GM12865 (cell line): ENCODE results near the gene BMAL2.

Experiments used
- DNase-seq: peaks from one replicate; pipeline ENCODE4 v3.0.0; 2010; ENCODE audit warnings: low read depth
- H3K4me3 ChIP-seq: 2 replicates; pipeline ENCODE4 v1.5.1; 2011; ENCODE audit warnings: mild to moderate bottlenecking, low read depth, low read length, control low read depth
- CTCF ChIP-seq: IDR thresholded peaks from 2 replicates; pipeline ENCODE4 v1.5.1; 2011; ENCODE audit warnings: low read length, control low read depth, low read depth, inconsistent platforms; ENCODE audit not compliant: insufficient read depth; ENCODE audit errors: missing control alignments

BMAL2 gene

DNA sequence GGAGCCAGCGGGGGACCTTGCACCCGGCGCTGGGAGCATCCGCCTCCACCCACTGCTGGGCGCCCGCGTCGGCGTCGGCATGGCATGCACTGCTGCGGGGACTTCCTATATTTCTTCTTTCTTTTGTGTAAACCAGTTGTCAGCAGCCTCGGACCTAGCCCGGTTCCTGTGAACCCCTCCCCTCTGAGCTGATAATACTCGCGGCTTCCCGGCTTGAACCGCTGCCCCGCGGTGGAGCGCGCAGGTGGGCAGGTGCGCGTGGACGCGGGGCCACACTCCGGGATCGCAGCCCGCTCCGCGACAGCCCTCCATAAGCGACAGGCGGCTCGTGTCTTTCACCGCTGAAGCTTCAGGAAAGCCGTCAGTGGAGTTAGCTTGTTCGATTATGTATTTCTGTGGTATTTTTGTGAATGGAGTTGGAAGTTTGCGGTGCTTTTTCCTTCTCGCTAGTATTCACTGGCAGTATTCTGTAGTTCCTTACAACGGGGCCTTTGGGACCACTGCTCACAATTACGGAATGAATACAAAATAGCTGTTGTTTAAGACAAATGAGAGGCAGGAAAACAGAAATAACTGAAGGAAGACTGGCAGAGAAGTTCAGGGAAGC is 870 bp downstream of the BMAL2 start:
- peak; percentile 68 for DNase-seq
- TF ChIP-seq CTCF = no peak
- peak overlapping the region; percentile 83 for H3K4me3 ChIP-seq

- DNase-seq = peak; percentile 52
- H3K4me3 ChIP-seq = peak overlapping the region; percentile 83
- TF ChIP-seq CTCF = no peak
Observed at GRCh38 chr12:27334042-27334720, 1.5 kb downstream of the BMAL2 start.

DNA sequence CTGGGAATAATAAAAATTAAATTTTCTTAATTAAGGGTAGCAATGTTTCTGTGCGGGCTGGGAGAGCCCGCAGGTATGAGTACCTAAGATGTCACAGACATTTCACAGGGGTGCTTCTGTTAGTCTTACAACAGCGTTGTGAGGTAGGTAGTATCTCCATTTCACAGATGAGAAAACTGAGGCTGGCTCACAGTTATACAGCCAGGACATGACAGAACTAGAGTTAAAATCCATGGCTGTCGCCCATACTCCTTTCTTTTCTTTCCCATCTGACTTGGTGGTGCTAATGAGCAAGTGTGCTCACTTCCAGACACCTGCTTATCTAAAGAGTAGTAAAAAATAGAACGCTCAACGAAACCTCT is 2.1 kb downstream of the BMAL2 start:
- TF ChIP-seq CTCF = no peak
- peak overlapping the region; percentile 83 for H3K4me3 ChIP-seq
- DNase-seq = no peak

DNA sequence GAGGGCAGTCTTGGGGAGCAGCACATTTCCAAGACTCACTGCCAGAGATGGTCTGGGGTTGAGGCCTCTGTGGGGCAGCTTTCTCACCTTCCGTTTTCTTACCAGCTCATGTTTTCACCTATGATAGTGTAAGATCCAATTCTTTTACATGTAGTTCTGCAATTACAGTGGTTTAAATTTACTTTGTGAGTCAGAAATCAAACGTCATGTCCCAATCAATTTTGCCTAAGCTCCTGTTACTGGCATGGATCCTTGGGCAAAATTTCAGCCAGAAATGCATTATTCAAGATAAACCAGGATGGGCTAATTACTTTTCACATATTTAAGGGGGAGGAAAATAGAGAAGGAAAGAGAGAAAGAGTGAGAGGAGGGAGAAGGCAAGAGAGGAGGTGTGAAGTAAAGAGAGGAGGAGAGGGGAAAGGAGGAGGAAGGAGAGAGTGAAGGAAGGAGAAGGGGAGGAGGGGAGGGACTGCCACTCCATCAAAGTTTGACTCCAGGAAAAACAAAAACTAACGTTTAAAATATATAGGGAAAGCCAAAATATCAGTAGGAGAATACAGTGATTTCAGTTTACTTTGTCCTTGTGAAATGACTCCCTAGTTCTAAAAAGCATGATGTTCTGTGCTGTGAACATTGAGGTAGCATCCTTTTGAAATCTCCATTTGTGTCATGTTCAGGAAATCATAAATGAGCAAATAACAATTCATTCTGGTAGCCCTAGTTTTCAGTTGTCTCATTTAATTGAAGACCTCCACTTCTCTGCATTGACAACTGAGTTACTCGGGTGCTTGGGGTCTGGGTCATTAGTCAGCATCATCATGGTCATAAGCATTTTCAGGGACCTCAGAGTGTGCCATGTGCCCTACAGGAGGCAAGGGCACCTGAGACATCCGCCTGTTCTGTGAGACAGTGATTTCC is 3.0 kb downstream of the BMAL2 start:
- peak overlapping the region; percentile 83 for H3K4me3 ChIP-seq
- TF ChIP-seq CTCF = no peak
- peak; percentile 36 for DNase-seq

GRCh38 chr12:27336282-27336653 is 3.6 kb downstream of the BMAL2 start:
- no peak overlapping the region for H3K4me3 ChIP-seq
- DNase-seq = no peak
- no peak for TF ChIP-seq CTCF

DNA sequence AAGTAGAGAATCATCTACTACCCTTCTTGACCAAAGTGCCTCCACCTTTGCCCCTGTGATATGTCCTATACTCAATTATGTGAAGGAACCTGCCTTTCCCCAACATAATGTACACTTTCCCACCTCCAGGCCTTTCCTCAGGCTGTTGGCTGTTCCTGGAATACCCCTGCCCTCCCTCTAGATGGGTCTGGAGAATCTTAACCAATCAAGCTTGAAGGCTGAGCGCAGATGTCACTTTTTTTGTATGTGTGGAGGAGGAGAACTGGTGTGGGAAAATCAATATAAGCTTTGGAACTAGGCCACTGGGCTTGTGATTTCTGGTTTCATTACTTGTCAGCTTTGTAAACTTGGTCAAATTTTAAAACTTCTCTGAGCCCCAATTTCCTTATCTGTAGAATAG is 4.7 kb downstream of the BMAL2 start:
- DNase-seq = no peak
- no peak for TF ChIP-seq CTCF
- no peak overlapping the region for H3K4me3 ChIP-seq
